Suprapubic skin (tissue), 4 donors: ENCODE measurements around the gene IRF9. TPM values are rescaled to one million over a fixed set of nuclear protein-coding genes. Genes with fewer than 3 reads are reported as not detected.

Source experiments
- DNase-seq, 2 donors: peaks; one replicate each; pipeline ENCODE4 v3.0.0-alpha.2; 2019; ENCODE audit warnings: low spot score in 2 of 2
- H3K27ac ChIP-seq: fragments of 200-600 bp; sonication (generic); one replicate; pipeline ENCODE4 v1.5.1; 2019
- H3K27me3 ChIP-seq: fragments of 200-600 bp; sonication (generic); one replicate; pipeline ENCODE4 v1.5.1; 2019
- H3K36me3 ChIP-seq: fragments of 200-600 bp; sonication (generic); one replicate; pipeline ENCODE4 v1.5.1; 2019
- H3K4me1 ChIP-seq: fragments of 200-600 bp; sonication (generic); one replicate; pipeline ENCODE4 v1.5.1; 2019
- H3K4me3 ChIP-seq: fragments of 200-600 bp; sonication (generic); one replicate; pipeline ENCODE4 v1.5.1; 2019; ENCODE audit warnings: mild to moderate bottlenecking
- H3K9me3 ChIP-seq: fragments of 200-600 bp; sonication (generic); one replicate; pipeline ENCODE4 v1.5.1; 2019
- EP300 ChIP-seq: sonication (generic); formaldehyde crosslinking; IDR thresholded peaks from one replicate; pipeline ENCODE4 v1.6.1; 2017; ENCODE audit warnings: antibody characterized with exemption
- POLR2A ChIP-seq, 2 donors: fragments of 450-650 bp; IDR thresholded peaks; one replicate each; pipeline ENCODE4 v1.6.1; 2017; ENCODE audit warnings: antibody characterized with exemption in 2 of 2, mild to moderate bottlenecking in 2 of 2, moderate library complexity in 2 of 2
- POLR2AphosphoS5 ChIP-seq, 3 donors: sonication (generic); formaldehyde crosslinking; IDR thresholded peaks; one replicate each; pipeline ENCODE4 v1.6.1; 2017; ENCODE audit warnings: antibody characterized with exemption in 3 of 3
- WGBS: methylation state at CpG from one replicate; pipeline ENCODE4 v1.1.5; 2018; 5-methylcytosine and 5-hydroxymethylcytosine counted together
- total RNA-seq, 4 donors: library from RNA; depleted of rRNA; stranded (reverse); fragments of >200 nt; gene quantifications; one replicate each; pipeline ENCODE4 v1.1.0, GENCODE V29; 2016
- TF ChIP-seq, protein P1 (sequence below), 2 donors: fragments of 200-600 bp in 1 of 2; fragments of 450-650 bp in 1 of 2; sonication (generic) in 1 of 2; IDR thresholded peaks; one replicate each; pipeline ENCODE4 v1.5.1; 2016 to 2019; ENCODE audit warnings: antibody characterized with exemption in 2 of 2, mild to moderate bottlenecking in 1 of 2, moderate library complexity in 1 of 2

Gene IRF9
- total RNA-seq, 4 donors from 2014 or later = 31.1 to 45.2 (median 37.5) TPM

DNA sequence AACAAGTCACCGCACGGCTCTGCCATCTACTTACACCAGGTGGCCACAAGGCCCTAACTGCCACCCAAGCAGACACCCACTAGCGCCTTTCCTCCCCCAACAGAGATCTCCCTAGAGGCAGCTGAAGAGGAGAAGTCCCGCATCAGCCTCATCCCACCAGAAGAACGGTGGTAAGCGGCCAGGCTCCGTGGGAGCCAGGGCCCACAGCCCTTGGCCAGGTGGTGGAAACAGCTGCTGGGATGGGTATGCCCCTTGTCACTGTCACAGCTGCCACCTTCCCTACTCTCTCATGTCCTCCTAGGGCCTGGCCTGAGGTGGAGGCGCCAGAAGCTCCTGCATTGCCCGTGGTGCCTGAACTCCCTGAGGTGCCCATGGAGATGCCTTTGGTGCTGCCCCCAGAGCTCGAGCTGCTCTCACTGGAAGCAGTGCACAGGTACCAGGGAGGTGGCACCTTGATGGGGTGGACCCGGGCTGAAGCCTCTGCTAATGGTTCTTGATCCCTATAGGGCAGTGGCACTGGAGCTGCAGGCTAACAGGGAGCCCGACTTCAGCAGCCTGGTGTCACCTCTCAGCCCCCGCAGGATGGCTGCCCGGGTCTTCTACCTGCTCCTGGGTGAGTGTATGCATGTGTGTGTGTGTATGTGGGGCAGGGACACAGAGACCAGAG, 18.4 kb downstream of the IRF9 start:
- peak overlapping the region; percentile 13 for H3K27ac ChIP-seq
- no peaks in the 10 kb centered on the region for H3K4me1 ChIP-seq
- no peaks in the 10 kb centered on the region for H3K27me3 ChIP-seq
- 100% methylated on average over 6 of the region's 14 CpGs for WGBS
- DNase-seq = peak in 1 of 2 donors; percentile 49
- H3K36me3 ChIP-seq = peaks cover 80% of the 10 kb centered on the region
- no peak overlapping the region for H3K4me3 ChIP-seq
- no peak for TF ChIP-seq POLR2AphosphoS5 (IDR thresholded peaks at IDR 0.05)
- H3K9me3 ChIP-seq = no peaks in the 10 kb centered on the region

DNA sequence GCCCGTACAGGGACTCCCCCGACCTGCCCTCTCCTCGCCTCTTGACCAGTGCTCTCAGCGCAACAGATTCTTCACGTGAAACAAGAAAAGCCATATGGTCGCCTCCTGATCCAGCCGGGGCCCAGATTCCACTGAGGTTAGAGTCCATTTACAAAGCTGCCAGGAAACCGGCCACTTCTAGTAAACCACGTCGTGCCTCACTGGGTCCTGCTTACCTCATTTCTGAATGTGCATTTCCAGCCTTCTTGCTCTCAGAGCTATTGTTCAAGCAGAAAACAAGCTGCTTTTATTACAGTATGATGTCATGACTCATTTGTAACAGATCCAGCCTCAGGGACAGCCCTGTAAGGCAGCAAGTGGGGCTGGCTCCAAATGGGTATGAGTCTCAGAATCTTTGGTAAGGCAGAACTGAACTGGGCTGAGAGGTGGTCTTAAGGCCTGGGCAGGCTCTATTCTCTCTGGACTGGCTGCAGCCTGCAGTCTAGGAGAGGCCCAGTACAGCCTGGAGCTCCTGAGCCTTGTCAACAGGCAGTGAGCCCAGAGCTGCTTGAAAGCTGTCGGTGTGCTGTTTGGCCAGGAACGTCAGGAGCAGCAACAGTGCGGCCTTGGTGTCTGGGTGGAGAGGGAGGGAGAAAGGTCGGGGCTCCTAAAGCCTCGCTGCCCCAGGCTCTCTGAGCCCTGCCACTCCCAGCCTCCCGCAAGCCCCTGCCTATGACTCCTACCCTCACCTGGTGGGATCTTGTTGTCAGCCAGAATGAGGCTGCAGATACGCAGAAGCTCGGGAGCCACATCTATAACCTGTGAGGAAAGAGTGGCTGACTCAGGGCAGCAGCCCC, 19.1 kb downstream of the IRF9 start:
- Histone ChIP-seq H3K27ac (peak overlapping the region; percentile 13), H3K4me3 (no peak overlapping the region), H3K9me3 (no peaks in the 10 kb centered on the region), H3K36me3 (peaks cover 87% of the 10 kb centered on the region), H3K4me1 (no peaks in the 10 kb centered on the region), H3K27me3 (no peaks in the 10 kb centered on the region)
- WGBS = 62% methylated on average over 11 of the region's 18 CpGs
- TF ChIP-seq EP300 = no peak
- TF ChIP-seq, protein P1, sequence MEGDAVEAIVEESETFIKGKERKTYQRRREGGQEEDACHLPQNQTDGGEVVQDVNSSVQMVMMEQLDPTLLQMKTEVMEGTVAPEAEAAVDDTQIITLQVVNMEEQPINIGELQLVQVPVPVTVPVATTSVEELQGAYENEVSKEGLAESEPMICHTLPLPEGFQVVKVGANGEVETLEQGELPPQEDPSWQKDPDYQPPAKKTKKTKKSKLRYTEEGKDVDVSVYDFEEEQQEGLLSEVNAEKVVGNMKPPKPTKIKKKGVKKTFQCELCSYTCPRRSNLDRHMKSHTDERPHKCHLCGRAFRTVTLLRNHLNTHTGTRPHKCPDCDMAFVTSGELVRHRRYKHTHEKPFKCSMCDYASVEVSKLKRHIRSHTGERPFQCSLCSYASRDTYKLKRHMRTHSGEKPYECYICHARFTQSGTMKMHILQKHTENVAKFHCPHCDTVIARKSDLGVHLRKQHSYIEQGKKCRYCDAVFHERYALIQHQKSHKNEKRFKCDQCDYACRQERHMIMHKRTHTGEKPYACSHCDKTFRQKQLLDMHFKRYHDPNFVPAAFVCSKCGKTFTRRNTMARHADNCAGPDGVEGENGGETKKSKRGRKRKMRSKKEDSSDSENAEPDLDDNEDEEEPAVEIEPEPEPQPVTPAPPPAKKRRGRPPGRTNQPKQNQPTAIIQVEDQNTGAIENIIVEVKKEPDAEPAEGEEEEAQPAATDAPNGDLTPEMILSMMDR (IDR thresholded peaks at IDR 0.05) = no peak
- no peak for TF ChIP-seq POLR2AphosphoS5 (IDR thresholded peaks at IDR 0.05)
- no peak for TF ChIP-seq POLR2A (IDR thresholded peaks at IDR 0.05)
- DNase-seq = peak in 1 of 2 donors; percentile 56

DNA sequence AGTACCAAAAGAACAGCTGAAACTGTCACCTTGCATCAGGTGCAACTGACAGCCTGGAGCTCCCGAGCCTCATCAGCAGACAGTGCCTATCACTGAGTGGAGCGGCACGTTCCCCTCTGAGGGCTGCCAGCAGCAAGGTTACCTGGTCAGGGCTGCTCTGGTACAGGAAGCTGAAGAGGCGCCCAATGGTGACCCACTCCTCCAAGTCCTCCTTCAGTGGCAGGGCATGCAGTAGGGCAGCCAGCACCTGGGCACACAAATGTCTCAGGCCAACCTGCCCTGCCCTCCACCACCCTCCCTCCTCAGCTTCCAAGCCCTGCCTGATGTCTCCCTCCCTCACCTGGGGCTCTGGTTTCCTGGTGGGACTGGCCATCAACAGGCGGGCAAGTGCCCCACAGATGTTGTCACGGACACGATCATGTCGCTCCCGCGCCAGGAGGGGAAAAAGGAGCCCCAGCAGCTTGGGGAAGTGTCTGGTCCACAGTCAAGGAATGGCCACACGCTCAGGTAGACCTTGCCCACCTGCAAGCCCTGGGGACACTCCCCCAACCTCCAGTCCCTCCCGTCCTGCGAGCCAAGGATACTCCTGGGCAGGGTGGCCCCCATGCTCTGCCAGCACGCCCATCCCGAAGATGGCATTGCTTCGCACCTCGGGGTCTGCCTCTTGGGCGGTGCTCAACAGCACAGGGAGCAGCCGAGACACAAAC, 20.5 kb downstream of the IRF9 start:
- TF ChIP-seq, protein P1 (IDR thresholded peaks at IDR 0.05) = no peak
- TF ChIP-seq POLR2A (IDR thresholded peaks at IDR 0.05) = no peak
- TF ChIP-seq EP300 = no peak
- no peak for TF ChIP-seq POLR2AphosphoS5 (IDR thresholded peaks at IDR 0.05)
- Histone ChIP-seq H3K27me3 (no peaks in the 10 kb centered on the region), H3K27ac (no peak overlapping the region), H3K4me3 (no peak overlapping the region), H3K9me3 (no peaks in the 10 kb centered on the region), H3K36me3 (peaks cover 99% of the 10 kb centered on the region), H3K4me1 (no peaks in the 10 kb centered on the region)
- no peak for DNase-seq
- WGBS = 88% methylated on average over 19 of the region's 19 CpGs

DNA sequence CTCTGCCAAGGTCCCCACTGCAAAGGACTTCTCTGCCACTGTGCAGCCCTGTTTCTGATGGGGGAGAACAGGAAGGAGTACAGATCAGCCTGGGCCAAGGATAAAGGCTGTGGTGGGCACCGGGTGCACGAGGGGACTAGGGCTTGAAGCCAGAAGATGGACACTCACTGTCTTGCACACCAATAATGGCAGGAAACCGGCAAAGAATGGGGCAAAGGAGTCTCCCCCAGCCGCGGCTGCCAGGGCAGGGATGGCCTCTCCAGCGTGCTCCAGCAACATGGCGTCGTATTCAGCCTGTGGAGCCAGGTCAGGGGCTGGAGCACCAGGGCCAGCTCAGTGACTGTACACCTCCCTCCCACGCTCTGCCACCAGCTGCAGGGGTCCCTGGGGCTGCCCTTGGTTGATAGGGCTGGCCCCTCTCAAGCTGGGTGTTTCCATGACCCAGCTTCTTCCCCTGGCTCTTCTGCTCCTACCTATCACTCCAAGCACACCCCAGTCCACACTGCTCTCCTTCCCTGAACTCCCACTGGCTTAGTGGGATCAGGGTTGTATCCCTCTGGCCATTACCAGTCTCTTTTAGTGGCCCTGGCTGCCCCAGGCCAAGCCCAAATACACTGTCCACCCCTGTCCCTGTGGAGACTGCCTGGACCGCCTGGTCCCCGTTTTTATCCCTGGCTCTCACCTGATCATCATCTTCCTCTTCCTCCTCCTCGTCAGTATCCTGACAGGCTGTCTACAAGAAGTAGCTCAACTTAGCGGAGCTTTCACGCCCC, 21.2 kb downstream of the IRF9 start:
- WGBS = 92% methylated on average over 13 of the region's 14 CpGs
- TF ChIP-seq, protein P1 (IDR thresholded peaks at IDR 0.05) = no peak
- no peak for TF ChIP-seq EP300
- TF ChIP-seq POLR2A (IDR thresholded peaks at IDR 0.05) = no peak
- TF ChIP-seq POLR2AphosphoS5 (IDR thresholded peaks at IDR 0.05) = no peak
- Histone ChIP-seq H3K4me3 (no peak overlapping the region), H3K9me3 (no peaks in the 10 kb centered on the region), H3K4me1 (peaks cover 4% of the 10 kb centered on the region), H3K27ac (no peak overlapping the region), H3K36me3 (peaks cover 93% of the 10 kb centered on the region), H3K27me3 (no peaks in the 10 kb centered on the region)
- no peak for DNase-seq

DNA sequence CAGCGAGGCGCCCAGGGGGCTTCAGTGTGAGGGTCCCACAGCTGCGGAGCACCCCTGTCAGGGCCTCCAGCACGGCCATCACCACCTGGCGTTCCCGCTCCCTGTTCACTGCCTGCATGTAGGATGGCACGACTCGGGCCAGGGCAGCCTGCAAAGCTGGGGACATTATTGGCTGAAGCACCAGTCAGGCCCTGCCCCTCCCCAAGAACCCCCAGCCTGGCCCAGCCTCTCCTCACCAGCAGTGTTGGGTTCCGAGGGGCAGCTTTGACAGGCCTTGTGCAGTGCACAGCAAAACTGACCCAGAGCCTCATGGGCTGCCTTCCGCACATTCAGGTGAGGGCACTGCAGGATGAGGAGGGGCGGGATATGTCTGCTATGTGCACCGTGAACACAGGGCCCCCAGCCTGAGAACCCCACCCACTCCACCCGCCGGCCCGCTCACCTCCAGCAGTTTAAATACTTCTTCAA, 22.0 kb downstream of the IRF9 start:
- Histone ChIP-seq H3K9me3 (no peaks in the 10 kb centered on the region), H3K27ac (no peak overlapping the region), H3K4me1 (peaks cover 12% of the 10 kb centered on the region), H3K36me3 (peaks cover 86% of the 10 kb centered on the region), H3K27me3 (no peaks in the 10 kb centered on the region), H3K4me3 (no peak overlapping the region)
- 94% methylated on average over 7 of the region's 15 CpGs for WGBS
- TF ChIP-seq, protein P1 (IDR thresholded peaks at IDR 0.05) = no peak
- no peak for TF ChIP-seq POLR2AphosphoS5 (IDR thresholded peaks at IDR 0.05)
- no peak for TF ChIP-seq EP300
- TF ChIP-seq POLR2A (IDR thresholded peaks at IDR 0.05) = no peak
- DNase-seq = no peak
